HG03354 (cell line): ENCODE measurements around the gene NCOR2.

ENCODE experiments used
- ATAC-seq: cut with Tn5 transposase; IDR thresholded peaks from one replicate; pipeline ENCODE4 v1.9.1; 2021; ENCODE audit warnings: mild to moderate bottlenecking; ENCODE audit not compliant: unreplicated experiment, poor library complexity, severe bottlenecking

NCOR2 gene

GRCh38 chr12:124532331-124532750 is 35.1 kb downstream of the NCOR2 start:
- no peak for ATAC-seq

DNA sequence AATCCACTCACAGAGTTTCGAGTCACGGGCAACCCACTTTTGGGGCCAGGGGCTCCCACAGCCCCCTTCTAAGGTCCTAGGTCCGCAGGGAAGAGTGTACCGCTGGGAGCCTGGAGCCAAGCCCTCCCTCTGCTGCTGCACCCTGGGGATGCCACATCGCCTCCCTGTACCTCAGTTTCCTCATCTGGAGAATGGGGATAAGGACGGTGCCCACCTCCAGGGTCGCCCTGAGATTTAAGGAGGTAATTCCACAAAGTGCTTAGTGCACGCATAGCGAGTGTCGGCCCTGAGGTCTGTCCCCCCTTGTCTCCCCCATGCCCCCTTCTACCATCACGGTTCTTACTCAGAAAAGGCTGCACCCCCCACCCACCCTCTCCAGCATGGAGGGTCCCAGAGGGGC is 35.5 kb downstream of the NCOR2 start:
- ATAC-seq, result no peak

- ATAC-seq, result no peak
Measured at GRCh38 chr12:124531281-124531745, 36.1 kb downstream of the NCOR2 start.

- no peak for ATAC-seq
Measured at GRCh38 chr12:124530637-124531263, 36.7 kb downstream of the NCOR2 start.

GRCh38 chr12:124529565-124530276 is 37.7 kb downstream of the NCOR2 start:
- no peak for ATAC-seq

- no peak for ATAC-seq
Measured at GRCh38 chr12:124527861-124528561, 39.4 kb downstream of the NCOR2 start.

- no peak for ATAC-seq
Measured at GRCh38 chr12:124525927-124526692, 41.3 kb downstream of the NCOR2 start.

- ATAC-seq, result no peak
Measured at GRCh38 chr12:124525455-124525854, 42.0 kb downstream of the NCOR2 start.

DNA sequence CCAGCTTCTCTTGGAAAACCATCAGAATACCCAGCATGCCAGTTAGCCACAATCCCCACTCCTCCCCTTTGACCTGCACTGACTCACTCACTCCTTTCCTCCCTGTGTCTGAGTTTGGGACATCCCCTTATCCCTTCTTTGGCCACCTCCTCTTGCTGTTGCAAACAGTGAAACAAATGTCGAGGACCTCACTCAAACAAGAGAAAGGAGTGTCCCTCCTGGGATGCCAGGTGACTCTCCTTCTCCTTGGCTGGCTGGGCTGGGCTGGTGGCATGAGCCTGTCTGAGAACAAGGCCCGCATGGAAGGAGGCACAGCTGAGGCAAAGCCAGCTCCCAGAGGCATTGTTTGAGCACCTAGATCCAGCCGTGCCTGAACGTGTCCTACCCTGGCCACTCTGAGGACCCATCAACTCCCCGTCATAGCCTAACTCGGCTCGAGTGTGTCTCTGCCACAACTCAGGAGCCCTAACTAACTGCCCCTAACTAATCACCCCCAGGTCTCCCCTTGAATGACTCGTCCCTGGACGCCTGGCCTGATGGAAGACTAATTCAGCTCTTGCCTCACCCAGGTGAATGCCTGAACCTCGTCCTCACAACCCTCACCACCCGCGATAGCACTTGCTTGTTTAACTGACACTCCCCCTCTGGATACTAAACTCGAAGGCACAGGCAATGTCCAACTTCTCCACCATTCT is 43.0 kb downstream of the NCOR2 start:
- ATAC-seq, result no peak

DNA sequence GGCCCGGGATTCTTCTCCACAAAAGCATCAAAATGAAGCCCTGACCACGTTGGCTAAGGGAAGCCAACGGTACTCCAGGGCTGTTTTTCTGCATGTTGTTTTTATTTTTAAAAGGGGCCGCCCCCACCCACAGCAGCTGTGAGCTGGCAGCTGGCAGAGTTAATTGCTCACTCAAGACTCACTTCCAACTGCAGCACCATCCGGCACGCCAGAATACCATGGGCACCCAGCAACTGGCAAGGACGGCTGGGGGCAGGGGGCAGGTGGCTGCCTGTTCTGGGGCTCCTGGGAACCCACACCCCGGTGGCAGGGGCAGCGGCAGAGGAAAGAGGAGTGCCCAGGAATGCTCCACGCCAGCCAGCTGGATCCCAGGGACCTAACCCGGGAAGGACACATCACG is 44.3 kb downstream of the NCOR2 start:
- ATAC-seq, result no peak

- ATAC-seq, result no peak
Measured at GRCh38 chr12:124520907-124521306, 46.5 kb downstream of the NCOR2 start.

DNA sequence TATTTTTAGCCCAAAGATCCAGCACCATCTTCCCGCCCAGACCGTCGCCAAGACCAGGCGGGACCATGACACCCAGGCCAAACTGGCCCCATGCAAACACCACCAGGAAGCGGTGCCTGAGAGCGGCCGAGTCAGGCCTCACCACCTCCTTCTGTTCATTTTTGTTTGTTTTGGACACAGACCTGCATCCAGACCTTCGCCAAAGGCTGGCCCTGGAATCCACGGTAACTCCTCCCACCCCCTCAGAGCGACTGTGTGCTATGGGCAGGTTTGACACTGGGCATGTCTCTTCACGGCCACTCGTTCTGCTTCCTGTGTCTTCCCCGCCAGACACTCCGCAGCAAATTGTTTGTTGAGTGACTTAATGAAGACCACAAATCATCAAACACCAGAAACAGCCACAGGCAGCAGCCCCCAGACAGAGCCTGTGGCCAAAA is 47.1 kb downstream of the NCOR2 start:
- no peak for ATAC-seq

- no peak for ATAC-seq
Measured at GRCh38 chr12:124519746-124520145, 47.7 kb downstream of the NCOR2 start.

DNA sequence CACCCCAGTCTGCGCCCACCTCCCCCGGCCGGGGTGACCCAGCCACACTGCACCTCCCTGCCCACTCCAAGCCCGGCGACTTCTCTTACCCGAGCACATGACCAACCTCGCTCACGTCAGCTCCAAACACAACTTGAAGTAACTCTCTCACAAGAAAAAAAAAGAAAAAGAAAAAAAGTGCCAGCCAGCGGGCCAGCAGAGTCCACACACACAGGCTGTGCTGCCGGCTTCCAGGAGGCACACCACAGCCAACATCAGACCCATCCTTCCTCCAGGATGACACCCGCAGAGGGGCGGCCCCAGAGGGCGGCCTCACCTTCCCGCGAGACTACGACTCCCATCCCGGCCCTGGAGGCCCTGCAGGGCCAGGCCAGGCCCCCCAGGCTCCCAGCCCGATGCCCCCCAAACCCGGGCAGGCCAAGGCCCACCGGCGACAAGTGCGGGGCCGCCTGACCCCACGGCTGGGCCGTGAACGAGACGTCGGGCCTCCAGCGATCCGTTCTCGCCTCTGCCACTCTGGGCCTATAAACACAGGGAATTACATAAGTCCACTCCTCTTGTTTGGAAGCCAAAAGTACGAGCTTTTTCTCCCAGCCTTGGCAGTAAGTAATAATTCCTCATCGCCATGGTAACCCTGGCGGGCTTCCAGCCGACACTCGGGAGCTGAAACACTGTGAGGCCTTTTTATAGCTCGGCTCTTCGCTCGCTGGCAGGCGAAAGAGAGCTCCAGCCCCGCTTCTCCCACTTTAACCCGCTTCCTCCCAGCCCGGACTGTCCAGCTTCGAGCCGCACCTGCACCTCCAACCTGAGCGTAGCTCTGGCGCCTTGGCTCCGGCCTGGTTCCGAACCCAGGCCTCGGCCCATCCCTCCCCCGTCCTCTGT is 49.1 kb downstream of the NCOR2 start:
- no peak for ATAC-seq
